ENCODE results near the gene PRRC2A. TPM values are rescaled to one million over a fixed set of nuclear protein-coding genes. Genes with fewer than 3 reads are reported as not detected.

The PRRC2A gene
- total RNA-seq, 2 donors from 2014 or later, result 260 to 285 TPM

- Mint-ChIP-seq H3K27ac (peak within 1 kb of the TSS; percentile 9), H3K4me3 (peak within 1 kb of the TSS in 1 of 2 donors; percentile 31), H3K4me1 (ENCODE audit: low read depth) (peaks cover 54% of the 10 kb centered on the region), H3K27me3 (ENCODE audit: low read depth) (no peaks in the 10 kb centered on the region), H3K36me3 (ENCODE audit: insufficient read depth in 2 of 2) (peaks cover 2 to 18% of the 10 kb centered on the region in 2 donors), H3K9me3 (no peaks in the 10 kb centered on the region)
- DNase-seq (no peak), ATAC-seq (replicated peaks in 1 of 2) (no peak)
Measured at GRCh38 chr6:31655349-31656237, 35.1 kb downstream of the PRRC2A start, which contains the start of gene APOM. TSS of gene APOM (plus strand) at chr6:31655894. CDS start at chr6:31655967, 73 bp downstream.

- H3K4me3 Mint-ChIP-seq, result peak overlapping the region; percentile 95
- H3K4me1 Mint-ChIP-seq (ENCODE audit: low read depth), result peaks cover 61% of the 10 kb centered on the region
- no peaks in the 10 kb centered on the region for H3K27me3 Mint-ChIP-seq (ENCODE audit: low read depth)
- no peaks in the 10 kb centered on the region for H3K9me3 Mint-ChIP-seq
- H3K27ac Mint-ChIP-seq, result peak overlapping the region; percentile 76
- H3K36me3 Mint-ChIP-seq (ENCODE audit: insufficient read depth in 2 of 2), result peaks cover 4 to 16% of the 10 kb centered on the region in 2 donors
- DNase-seq (peak; percentile 38 to 51), ATAC-seq (replicated peaks in 1 of 2) (peak in 1 of 2 donors; percentile 22)
Measured at GRCh38 chr6:31657406-31658157, 37.1 kb downstream of the PRRC2A start.

DNA sequence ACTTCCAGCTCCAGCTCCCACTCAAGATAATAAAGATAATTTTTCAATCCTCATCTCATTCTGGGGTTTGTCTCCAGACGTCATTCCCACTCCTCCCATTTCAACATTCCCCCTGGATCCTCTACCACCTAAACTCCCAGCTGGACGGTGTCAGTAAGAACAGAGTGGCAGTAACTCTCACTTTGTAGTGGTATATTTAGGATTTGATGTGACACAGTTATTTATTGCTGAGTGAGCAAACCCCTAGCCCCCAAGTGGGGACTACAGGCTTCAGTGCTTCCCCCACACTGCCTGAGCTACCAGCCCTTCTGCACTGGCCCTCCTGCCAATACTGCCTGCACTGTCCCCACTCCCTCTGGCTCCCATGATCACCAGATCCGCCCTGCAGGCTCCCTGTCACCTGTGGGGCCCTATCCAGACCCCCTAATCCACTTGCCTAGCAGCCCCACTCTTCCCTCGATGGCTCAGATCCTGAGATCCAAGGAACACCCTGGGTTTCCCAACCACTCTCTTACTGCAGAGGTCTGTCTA lies 37.7 kb downstream of the PRRC2A start:
- Mint-ChIP-seq H3K9me3 (no peaks in the 10 kb centered on the region), H3K27me3 (ENCODE audit: low read depth) (no peaks in the 10 kb centered on the region), H3K36me3 (ENCODE audit: insufficient read depth in 2 of 2) (peaks cover 6 to 16% of the 10 kb centered on the region in 2 donors), H3K4me1 (ENCODE audit: low read depth) (peaks cover 67% of the 10 kb centered on the region), H3K4me3 (peak overlapping the region; percentile 95), H3K27ac (peak overlapping the region; percentile 76)
- no peak for DNase-seq
- no peak for ATAC-seq (replicated peaks in 1 of 2)

GRCh38 chr6:31658983-31659648 lies 38.6 kb downstream of the PRRC2A start:
- H3K36me3 Mint-ChIP-seq (ENCODE audit: insufficient read depth in 2 of 2), result peaks cover 12 to 21% of the 10 kb centered on the region in 2 donors
- peaks cover 76% of the 10 kb centered on the region for H3K4me1 Mint-ChIP-seq (ENCODE audit: low read depth)
- peak overlapping the region; percentile 95 for H3K4me3 Mint-ChIP-seq
- no peaks in the 10 kb centered on the region for H3K9me3 Mint-ChIP-seq
- H3K27ac Mint-ChIP-seq, result peak overlapping the region; percentile 95
- ATAC-seq (replicated peaks in 1 of 2) (no peak), DNase-seq (no peak)
- H3K27me3 Mint-ChIP-seq (ENCODE audit: low read depth), result no peaks in the 10 kb centered on the region

GRCh38 chr6:31659649-31660380 lies 39.3 kb downstream of the PRRC2A start:
- H3K36me3 Mint-ChIP-seq (ENCODE audit: insufficient read depth in 2 of 2), result peaks cover 17 to 27% of the 10 kb centered on the region in 2 donors
- DNase-seq, result peak; percentile 35 to 36
- H3K4me1 Mint-ChIP-seq (ENCODE audit: low read depth), result peaks cover 83% of the 10 kb centered on the region
- no peaks in the 10 kb centered on the region for H3K27me3 Mint-ChIP-seq (ENCODE audit: low read depth)
- peak; percentile 36 to 44 for ATAC-seq (replicated peaks in 1 of 2)
- no peaks in the 10 kb centered on the region for H3K9me3 Mint-ChIP-seq
- H3K27ac Mint-ChIP-seq, result peak overlapping the region; percentile 95
- peak overlapping the region; percentile 95 for H3K4me3 Mint-ChIP-seq

- ATAC-seq (replicated peaks in 1 of 2), result peak; percentile 62 to 69
- Mint-ChIP-seq H3K27ac (peak within 1 kb of the TSS; percentile 95), H3K4me3 (peak within 1 kb of the TSS; percentile 95), H3K9me3 (no peaks in the 10 kb centered on the region), H3K36me3 (ENCODE audit: insufficient read depth in 2 of 2) (peaks cover 18 to 28% of the 10 kb centered on the region in 2 donors), H3K27me3 (ENCODE audit: low read depth) (no peaks in the 10 kb centered on the region), H3K4me1 (ENCODE audit: low read depth) (peaks cover 82% of the 10 kb centered on the region)
- peak; percentile 85 to 87 for DNase-seq
Measured at GRCh38 chr6:31660381-31661261, 40.1 kb downstream of the PRRC2A start, which contains the start of gene C6orf47. TSS of gene C6orf47 (minus strand) at chr6:31660778. CDS start at chr6:31659947, 831 bp downstream.

DNA sequence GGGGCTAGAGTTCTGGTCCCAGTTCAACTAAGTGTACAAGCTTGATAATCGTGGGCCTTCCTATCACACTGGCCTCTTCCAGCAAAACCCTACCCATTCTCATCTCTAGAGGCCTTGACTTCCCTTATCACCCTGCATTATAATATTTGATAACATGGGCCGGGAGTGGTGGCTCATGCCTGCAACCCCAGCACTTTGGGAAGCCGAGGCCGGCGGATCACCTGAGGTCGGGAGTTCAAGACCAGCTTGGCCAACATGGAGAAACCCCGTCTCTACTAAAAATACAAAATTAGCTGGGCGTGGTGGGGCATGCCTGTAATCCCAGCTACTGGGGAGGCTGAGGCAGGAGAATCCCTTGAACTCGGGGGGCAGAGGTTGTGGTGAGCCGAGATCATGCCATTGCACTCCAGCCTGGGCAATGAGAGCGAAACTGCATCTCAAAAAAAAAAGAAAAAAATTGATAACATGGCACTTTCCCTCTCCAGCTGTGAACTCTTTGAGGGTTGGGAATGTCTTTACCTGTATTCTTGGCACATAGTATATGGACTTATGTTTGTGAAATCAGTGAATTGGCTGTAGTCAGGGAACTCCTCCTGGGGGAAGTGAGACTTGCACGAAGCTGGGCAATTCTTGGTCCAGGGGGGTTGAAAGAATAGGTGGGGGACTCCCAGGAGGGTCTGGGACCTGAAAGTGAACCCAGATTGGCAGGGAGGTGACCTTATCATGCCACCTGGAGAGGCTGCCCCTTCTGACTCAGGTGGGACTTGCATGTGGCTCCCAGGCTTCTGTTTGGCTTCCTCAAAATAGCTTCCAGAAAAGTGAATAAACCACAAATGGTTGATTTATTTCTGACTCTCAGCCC lies 41.0 kb downstream of the PRRC2A start:
- no peak for DNase-seq
- Mint-ChIP-seq H3K9me3 (no peaks in the 10 kb centered on the region), H3K4me1 (ENCODE audit: low read depth) (peaks cover 82% of the 10 kb centered on the region)

DNA sequence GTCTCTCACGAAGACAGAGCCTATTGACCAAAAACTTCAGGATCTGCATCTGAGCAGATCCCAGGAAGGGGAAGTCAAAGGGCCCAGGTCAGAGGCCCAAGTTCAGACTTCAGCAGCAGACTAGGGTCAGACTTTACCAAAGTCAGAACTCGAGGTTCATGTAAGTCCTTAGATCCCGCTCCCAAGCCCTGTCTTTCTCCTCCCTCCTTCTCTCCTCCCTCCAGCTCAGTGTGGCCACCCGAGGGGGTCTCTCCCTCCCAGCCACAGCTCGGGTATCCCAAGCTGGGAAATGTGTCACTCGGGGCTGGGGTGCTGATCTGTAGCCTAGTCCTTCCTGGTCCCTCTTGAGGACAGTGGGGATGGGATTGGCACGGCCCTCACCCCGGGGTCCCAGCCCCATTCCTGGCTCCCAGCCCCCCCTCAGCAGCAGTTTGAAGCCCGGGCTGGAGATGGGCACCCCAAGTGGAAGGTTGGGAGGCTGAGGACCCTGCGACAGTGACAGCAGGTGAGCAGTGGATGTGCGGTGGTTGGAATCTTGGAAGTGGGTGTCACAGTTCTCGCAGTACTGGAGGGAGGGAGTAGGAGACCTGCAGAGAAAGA lies 41.7 kb downstream of the PRRC2A start:
- peak overlapping the region; percentile 23 to 95 for H3K4me3 Mint-ChIP-seq
- H3K36me3 Mint-ChIP-seq (ENCODE audit: insufficient read depth in 2 of 2), result peaks cover 21 to 23% of the 10 kb centered on the region in 2 donors
- H3K27ac Mint-ChIP-seq, result peak overlapping the region; percentile 6
- no peak for ATAC-seq (replicated peaks in 1 of 2)
- no peaks in the 10 kb centered on the region for H3K9me3 Mint-ChIP-seq
- no peak for DNase-seq
- H3K27me3 Mint-ChIP-seq (ENCODE audit: low read depth), result no peaks in the 10 kb centered on the region
- H3K4me1 Mint-ChIP-seq (ENCODE audit: low read depth), result peaks cover 86% of the 10 kb centered on the region

More for the DNA sequence above, 41.0 kb downstream of the PRRC2A start:
- H3K27me3 Mint-ChIP-seq (ENCODE audit: low read depth), result no peaks in the 10 kb centered on the region
- peak overlapping the region; percentile 95 for H3K4me3 Mint-ChIP-seq
- H3K27ac Mint-ChIP-seq, result no peak overlapping the region
- ATAC-seq (replicated peaks in 1 of 2), result no peak
- peaks cover 23% of the 10 kb centered on the region in 2 donors for H3K36me3 Mint-ChIP-seq (ENCODE audit: insufficient read depth in 2 of 2)

GRCh38 chr6:31663126-31663960 lies 42.8 kb downstream of the PRRC2A start:
- ATAC-seq (replicated peaks in 1 of 2), result no peak
- no peak for DNase-seq
- peak overlapping the region; percentile 98 for H3K27ac Mint-ChIP-seq
- H3K9me3 Mint-ChIP-seq, result no peaks in the 10 kb centered on the region
- peaks cover 88% of the 10 kb centered on the region for H3K4me1 Mint-ChIP-seq (ENCODE audit: low read depth)
- peaks cover 26 to 31% of the 10 kb centered on the region in 2 donors for H3K36me3 Mint-ChIP-seq (ENCODE audit: insufficient read depth in 2 of 2)
- H3K27me3 Mint-ChIP-seq (ENCODE audit: low read depth), result no peaks in the 10 kb centered on the region
- H3K4me3 Mint-ChIP-seq, result peak overlapping the region; percentile 98 to 99
